Stimulated activated naive CD8-positive, alpha-beta T cell treated with anti-CD3 and anti-CD28 coated beads, Interleukin-15, Interleukin-2, amounts not matched to agents 100 ng/mL and 50 ng/mL, for 24 hours (primary cell): ENCODE data around the gene PAPPA2.

Experiments
- H3K27ac Mint-ChIP-seq: one replicate; pipeline ENCODE4 v1.8.0; 2021; ENCODE audit warnings: mild to moderate bottlenecking, mixed read lengths
- H3K27me3 Mint-ChIP-seq: one replicate; pipeline ENCODE4 v1.8.0; 2021; ENCODE audit warnings: mixed read lengths
- H3K36me3 Mint-ChIP-seq: one replicate; pipeline ENCODE4 v1.8.0; 2021; ENCODE audit warnings: low read depth, mixed read lengths
- H3K4me1 Mint-ChIP-seq: one replicate; pipeline ENCODE4 v1.8.0; 2021; ENCODE audit warnings: low read depth, mixed read lengths
- H3K4me3 Mint-ChIP-seq: one replicate; pipeline ENCODE4 v1.8.0; 2021; ENCODE audit warnings: mild to moderate bottlenecking, mixed read lengths
- H3K9me3 Mint-ChIP-seq: one replicate; pipeline ENCODE4 v1.8.0; 2021; ENCODE audit warnings: mixed read lengths

The PAPPA2 gene

DNA sequence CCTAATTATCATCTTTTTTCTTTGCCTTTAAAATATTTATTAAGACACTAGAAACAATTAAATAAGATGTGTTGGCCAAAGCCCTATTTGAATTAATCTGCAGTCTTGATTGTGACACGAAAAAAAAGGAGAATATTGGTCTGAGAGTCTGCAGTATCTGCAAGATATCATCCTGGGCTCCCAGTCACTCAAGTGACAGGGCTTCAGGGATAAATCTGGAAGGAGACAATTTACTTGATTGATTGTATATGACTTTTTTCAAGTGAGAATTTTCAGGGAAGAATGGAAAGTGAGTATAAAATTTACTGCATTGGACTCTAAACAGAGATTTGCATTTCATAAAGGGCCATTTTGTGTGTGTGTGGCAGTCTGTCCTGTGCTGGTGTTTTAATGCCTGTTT lies 233.7 kb downstream of the PAPPA2 start:
- Mint-ChIP-seq H3K36me3 (no peaks in the 10 kb centered on the region), H3K9me3 (no peaks in the 10 kb centered on the region), H3K27ac (no peak overlapping the region), H3K4me1 (no peaks in the 10 kb centered on the region), H3K4me3 (no peak overlapping the region), H3K27me3 (no peaks in the 10 kb centered on the region)

DNA sequence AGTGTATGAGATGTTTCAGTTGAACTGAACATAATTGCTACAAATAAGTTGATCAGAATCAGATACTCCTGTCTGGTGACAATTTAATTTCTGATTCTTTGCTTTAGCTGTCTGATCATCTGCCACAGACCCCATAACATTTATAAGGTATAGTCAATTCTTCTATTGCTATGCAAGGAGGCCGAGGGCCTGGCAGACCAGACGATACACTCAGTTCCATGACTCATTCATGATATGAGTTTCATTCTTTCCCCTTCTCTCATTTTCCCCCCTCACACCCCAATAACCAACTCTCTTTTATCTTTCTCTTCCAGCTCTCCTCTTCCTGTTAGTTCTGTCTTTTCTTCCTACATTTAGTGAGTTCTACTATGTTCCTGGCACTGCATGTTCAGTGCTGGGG lies 236.8 kb downstream of the PAPPA2 start:
- H3K4me1 Mint-ChIP-seq = no peaks in the 10 kb centered on the region
- no peaks in the 10 kb centered on the region for H3K27me3 Mint-ChIP-seq
- no peaks in the 10 kb centered on the region for H3K36me3 Mint-ChIP-seq
- no peaks in the 10 kb centered on the region for H3K9me3 Mint-ChIP-seq
- H3K4me3 Mint-ChIP-seq = no peak overlapping the region
- H3K27ac Mint-ChIP-seq = no peak overlapping the region

DNA sequence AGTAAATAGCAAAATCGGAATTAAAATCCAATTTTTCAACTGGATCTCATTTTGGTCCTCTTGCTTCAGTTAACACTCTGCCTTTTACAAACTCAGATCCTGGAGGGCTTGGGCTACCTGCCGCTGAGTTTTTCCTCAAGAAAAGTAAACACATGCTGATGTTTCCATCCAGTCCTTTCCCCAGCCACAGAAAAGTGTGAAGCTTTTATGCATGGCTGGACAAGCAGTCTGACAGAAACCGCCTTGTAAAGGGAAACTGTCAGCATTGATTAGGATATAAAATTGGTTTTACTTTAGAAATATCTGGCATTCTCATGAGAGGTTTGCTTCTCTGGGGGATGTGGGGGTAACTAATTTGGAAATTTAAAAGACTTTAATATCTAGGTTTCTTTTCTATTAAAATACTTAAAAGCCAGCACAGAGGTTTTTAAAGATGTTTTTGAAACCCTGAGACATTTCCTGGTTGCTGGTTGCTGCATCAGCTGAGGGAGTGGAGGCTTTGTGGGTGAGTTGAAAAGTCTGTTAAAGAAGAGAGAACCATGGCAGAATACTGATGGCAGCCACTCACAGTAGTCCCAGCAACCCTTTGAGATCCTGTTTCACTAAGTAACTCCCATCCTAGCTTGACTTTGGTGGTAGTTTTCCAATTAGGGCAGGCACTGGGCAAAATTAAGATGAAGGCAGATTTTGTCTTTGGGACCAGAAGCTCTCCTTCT lies 238.3 kb downstream of the PAPPA2 start:
- Mint-ChIP-seq H3K27ac (no peak overlapping the region), H3K36me3 (no peaks in the 10 kb centered on the region), H3K4me3 (no peak overlapping the region), H3K9me3 (no peaks in the 10 kb centered on the region), H3K27me3 (no peaks in the 10 kb centered on the region), H3K4me1 (no peaks in the 10 kb centered on the region)

DNA sequence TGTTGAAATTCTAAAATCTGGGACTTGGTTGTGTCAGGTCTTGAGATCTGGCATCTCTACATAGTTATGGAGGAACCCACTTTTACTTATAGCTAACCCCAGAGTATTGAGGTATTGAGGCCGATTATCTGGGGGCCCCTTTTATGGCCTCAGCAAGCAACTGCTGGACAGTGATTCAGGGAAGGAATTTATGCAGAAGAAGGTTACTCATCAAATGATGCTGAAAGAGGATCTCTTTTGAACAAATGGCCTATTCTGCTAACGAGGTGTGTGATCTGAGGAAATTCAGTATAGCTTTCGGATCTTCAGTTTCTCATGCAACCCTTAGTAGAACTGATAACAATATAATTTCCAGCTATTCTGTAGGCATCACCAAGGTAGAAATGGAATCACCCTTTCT lies 239.9 kb downstream of the PAPPA2 start:
- Mint-ChIP-seq H3K4me1 (no peaks in the 10 kb centered on the region), H3K9me3 (no peaks in the 10 kb centered on the region), H3K27me3 (no peaks in the 10 kb centered on the region), H3K4me3 (no peak overlapping the region), H3K27ac (no peak overlapping the region), H3K36me3 (no peaks in the 10 kb centered on the region)

DNA sequence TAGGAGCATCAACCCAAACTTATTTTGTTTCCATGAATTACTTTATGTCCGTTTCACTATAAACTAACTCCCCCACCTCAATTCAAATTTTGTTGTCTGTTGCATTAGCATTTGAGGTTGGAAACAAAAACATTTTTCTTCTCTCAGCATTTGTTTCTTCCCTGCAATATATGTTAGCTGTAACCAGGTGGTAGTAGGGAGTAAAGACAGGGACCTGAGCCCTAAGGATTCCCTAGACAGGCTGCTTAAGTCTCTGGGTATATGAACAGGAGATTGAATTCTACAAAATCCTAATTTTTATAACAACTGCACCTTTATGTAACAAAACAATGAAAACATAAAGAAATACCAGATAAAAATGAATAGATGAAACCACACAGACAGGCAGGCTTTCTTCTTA lies 242.6 kb downstream of the PAPPA2 start:
- H3K9me3 Mint-ChIP-seq = no peaks in the 10 kb centered on the region
- H3K27ac Mint-ChIP-seq = no peak overlapping the region

DNA sequence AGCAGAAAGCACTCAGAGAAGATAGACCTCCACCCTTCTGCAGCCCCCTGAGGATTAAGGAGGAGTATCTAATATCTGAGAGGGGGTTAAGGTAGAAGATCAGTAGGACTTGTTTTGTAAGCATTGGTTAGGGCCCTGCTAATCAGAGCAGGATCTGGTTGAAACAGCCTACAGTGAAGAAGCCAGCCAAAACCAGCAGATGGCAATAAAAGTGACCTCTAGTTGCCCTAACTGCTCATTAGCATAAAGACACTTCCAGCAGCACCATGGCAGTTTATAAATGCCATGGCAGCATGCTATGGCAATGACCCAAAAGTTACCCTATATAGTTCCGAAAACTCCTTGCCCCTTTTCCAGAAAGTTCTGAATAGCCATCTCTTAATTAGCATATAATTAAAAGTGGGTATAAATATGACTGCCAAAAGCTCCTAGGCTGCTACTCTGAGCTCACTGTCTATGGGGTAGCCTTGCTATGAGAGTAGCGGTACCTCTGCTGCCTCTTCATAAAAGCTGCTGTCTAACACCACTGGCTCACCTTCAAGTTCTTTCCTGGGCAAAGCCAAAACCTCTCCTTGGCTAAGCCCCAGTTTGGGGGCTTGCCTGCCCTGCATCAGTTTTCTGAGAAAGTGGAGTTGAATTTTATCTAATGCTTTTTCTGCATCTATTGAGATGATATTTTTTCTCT lies 254.2 kb downstream of the PAPPA2 start:
- no peaks in the 10 kb centered on the region for H3K4me1 Mint-ChIP-seq
- no peaks in the 10 kb centered on the region for H3K36me3 Mint-ChIP-seq
- no peak overlapping the region for H3K4me3 Mint-ChIP-seq
- no peaks in the 10 kb centered on the region for H3K27me3 Mint-ChIP-seq
- no peaks in the 10 kb centered on the region for H3K9me3 Mint-ChIP-seq
- H3K27ac Mint-ChIP-seq = no peak overlapping the region

More for the DNA sequence above, 242.6 kb downstream of the PAPPA2 start:
- H3K27me3 Mint-ChIP-seq = no peaks in the 10 kb centered on the region
- H3K36me3 Mint-ChIP-seq = no peaks in the 10 kb centered on the region
- H3K4me1 Mint-ChIP-seq = no peaks in the 10 kb centered on the region
- H3K4me3 Mint-ChIP-seq = no peak overlapping the region

DNA sequence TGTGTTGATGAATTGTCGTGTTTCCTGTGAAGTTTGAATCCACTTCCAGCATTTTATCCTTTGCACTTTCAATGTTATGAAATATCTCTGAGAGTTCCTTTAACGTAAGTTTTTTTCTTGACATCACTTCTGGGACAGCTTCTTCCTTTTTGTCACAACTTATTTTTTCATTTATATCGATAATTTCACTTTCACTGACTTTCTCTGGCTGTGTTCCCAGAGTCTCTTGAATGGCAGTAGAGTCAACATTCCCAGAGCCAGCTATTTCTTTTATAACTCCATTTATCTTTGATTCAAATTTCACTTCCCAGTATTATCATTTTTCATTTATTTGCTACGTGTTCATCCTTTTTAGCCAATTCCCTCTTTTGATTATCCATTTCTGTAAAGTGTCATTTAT lies 256.5 kb downstream of the PAPPA2 start:
- Mint-ChIP-seq H3K27ac (no peak overlapping the region), H3K27me3 (no peaks in the 10 kb centered on the region), H3K36me3 (no peaks in the 10 kb centered on the region), H3K9me3 (no peaks in the 10 kb centered on the region), H3K4me1 (no peaks in the 10 kb centered on the region), H3K4me3 (no peak overlapping the region)

DNA sequence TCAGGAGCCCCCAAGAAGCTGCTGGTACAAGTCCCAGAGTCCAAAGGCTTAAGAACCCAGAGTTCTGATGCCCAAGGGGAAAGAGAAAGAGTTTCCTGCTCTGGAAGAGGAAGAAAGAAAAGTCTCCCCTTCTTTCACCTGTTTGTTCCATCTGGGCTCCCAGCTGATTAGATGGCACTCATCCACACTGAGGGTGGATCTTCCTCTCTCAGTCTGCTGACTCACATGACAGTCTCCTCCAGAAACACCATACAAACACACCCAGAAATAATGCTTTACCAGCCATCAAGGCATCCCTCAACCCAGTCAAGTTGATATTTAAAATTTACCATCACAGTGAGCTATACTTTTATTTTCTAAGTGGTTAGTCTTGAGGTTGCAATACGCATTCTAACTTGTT lies 257.9 kb downstream of the PAPPA2 start:
- Mint-ChIP-seq H3K36me3 (no peaks in the 10 kb centered on the region), H3K4me3 (no peak overlapping the region)

DNA sequence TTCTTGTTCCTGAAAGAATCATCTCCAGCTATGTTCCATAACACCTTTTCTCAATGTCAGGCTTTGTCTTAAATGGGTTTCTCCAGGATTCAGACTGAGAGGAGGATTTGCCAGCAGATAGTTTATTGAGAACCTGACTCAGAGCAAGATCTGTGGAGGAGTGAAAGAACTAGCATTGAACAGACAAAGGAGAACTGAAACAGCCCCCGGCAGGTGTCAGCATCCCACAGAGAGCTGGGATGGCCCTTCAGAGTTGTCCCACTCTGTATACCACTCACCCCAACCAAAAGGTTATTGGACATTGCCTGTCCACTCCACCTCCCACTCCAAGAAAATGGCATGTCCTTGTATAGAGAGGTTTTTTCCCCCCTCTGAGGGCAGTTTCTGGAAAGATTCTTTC lies 270.7 kb downstream of the PAPPA2 start:
- Mint-ChIP-seq H3K4me3 (no peak overlapping the region), H3K4me1 (no peaks in the 10 kb centered on the region), H3K9me3 (no peaks in the 10 kb centered on the region), H3K36me3 (no peaks in the 10 kb centered on the region), H3K27me3 (peaks cover 4% of the 10 kb centered on the region), H3K27ac (no peak overlapping the region)

More for the DNA sequence above, 257.9 kb downstream of the PAPPA2 start:
- Mint-ChIP-seq H3K4me1 (no peaks in the 10 kb centered on the region), H3K27ac (no peak overlapping the region), H3K9me3 (no peaks in the 10 kb centered on the region), H3K27me3 (no peaks in the 10 kb centered on the region)

DNA sequence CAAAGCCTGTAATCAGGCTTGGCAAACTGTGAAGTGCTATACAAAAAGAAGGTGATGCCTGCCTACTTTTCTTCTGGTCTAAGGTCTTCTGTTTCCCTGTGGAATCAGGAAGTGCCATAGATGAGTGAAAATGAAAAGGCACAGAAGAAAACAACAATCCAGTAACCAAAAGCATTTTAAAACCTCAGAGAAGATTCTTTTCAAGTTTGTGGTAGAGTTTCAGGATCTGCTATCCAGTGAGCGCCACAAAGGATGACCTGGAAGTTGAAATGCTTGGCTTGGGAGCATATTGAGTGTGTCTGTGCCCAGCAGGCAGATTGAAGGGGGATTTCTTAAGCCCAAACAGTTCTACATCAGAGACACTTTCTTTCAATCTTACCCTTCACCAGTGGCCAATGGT lies 272.2 kb downstream of the PAPPA2 start:
- Mint-ChIP-seq H3K36me3 (no peaks in the 10 kb centered on the region), H3K4me1 (no peaks in the 10 kb centered on the region), H3K27ac (no peak overlapping the region), H3K9me3 (no peaks in the 10 kb centered on the region), H3K4me3 (no peak overlapping the region), H3K27me3 (peaks cover 4% of the 10 kb centered on the region)

DNA sequence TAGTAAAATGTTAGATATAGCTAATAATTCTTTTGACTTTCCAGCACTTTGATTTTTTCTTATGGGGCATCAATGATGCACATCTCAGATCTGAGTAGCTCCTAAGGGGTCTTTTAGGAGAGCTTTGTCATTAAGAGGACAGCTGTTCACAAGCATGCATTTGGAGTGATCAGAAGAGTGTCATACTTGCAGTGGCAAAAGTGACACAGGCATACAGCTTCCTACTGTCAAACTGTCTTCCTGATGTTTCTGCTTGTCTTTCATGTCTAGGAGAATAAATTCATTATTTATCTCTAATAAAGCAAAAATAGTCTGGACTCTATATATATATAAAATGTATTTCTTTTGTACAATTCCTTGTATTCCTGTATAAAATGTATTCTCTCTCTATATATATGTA lies 273.0 kb downstream of the PAPPA2 start:
- no peak overlapping the region for H3K4me3 Mint-ChIP-seq
- no peaks in the 10 kb centered on the region for H3K9me3 Mint-ChIP-seq
- H3K4me1 Mint-ChIP-seq = no peaks in the 10 kb centered on the region
- peaks cover 4% of the 10 kb centered on the region for H3K27me3 Mint-ChIP-seq
- H3K36me3 Mint-ChIP-seq = no peaks in the 10 kb centered on the region
- H3K27ac Mint-ChIP-seq = no peak overlapping the region

DNA sequence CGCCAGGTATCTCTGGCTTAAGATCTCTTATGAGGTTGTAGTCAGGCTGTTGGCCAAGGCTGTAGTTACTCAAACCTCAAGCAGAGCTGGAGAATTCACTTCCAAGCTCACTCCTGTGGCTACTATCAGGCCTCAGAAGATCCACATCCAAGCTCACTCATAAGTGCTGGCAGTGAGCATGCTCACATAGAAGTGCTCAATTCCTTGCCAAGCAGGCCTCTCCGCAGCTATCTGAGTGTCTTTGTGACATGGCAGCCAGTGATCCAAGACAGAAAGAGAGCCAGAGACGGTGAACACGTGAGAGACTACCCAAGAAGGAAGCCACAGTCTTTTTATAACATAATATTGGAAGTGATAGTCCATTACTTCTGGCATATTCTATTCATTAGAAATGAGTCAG lies 278.2 kb downstream of the PAPPA2 start:
- no peaks in the 10 kb centered on the region for H3K27me3 Mint-ChIP-seq
- no peaks in the 10 kb centered on the region for H3K4me1 Mint-ChIP-seq
- H3K9me3 Mint-ChIP-seq = no peaks in the 10 kb centered on the region
- H3K4me3 Mint-ChIP-seq = no peak overlapping the region
- H3K36me3 Mint-ChIP-seq = no peaks in the 10 kb centered on the region
- H3K27ac Mint-ChIP-seq = no peak overlapping the region

DNA sequence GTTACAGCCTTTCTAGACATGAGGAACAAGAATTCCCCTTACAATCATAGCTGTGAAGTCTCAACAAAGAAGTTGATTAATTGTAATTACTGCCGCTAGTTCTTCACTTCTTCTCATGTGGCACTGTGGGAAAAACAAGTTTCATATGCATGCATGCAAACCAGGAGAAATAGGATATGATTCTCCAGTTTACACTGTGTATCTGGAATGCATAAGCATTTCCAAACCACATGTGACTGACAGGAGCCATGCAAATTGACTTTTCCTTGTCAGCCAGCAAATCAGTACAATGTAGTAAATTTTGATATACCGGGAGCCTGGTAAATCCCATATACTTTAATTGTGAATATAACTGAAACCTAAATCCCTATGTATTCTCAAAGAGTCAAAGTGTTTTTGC lies 279.3 kb downstream of the PAPPA2 start:
- no peak overlapping the region for H3K4me3 Mint-ChIP-seq
- no peak overlapping the region for H3K27ac Mint-ChIP-seq
- no peaks in the 10 kb centered on the region for H3K9me3 Mint-ChIP-seq
- H3K4me1 Mint-ChIP-seq = no peaks in the 10 kb centered on the region
- no peaks in the 10 kb centered on the region for H3K27me3 Mint-ChIP-seq
- no peaks in the 10 kb centered on the region for H3K36me3 Mint-ChIP-seq

DNA sequence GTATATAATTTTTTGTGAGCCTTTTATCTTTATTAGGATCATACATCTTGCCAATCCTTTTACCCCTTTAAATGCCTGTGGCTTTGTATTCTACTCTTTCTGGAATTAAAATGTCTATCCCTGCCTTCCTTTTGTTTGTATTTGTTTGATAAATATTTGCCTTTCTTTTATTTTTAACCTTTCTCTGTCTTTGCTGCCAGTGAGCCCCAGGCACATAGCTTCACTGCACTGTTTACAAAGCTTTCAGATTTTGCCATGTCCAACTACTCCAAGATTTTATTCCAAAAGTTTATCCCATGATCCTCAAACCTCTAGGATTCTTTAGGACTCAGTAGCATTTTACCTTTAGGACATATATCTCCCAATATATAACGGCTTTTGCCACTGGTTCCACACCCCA lies 281.2 kb downstream of the PAPPA2 start:
- no peaks in the 10 kb centered on the region for H3K9me3 Mint-ChIP-seq
- H3K36me3 Mint-ChIP-seq = no peaks in the 10 kb centered on the region
- no peaks in the 10 kb centered on the region for H3K4me1 Mint-ChIP-seq
- no peaks in the 10 kb centered on the region for H3K27me3 Mint-ChIP-seq
- no peak overlapping the region for H3K4me3 Mint-ChIP-seq
- no peak overlapping the region for H3K27ac Mint-ChIP-seq

DNA sequence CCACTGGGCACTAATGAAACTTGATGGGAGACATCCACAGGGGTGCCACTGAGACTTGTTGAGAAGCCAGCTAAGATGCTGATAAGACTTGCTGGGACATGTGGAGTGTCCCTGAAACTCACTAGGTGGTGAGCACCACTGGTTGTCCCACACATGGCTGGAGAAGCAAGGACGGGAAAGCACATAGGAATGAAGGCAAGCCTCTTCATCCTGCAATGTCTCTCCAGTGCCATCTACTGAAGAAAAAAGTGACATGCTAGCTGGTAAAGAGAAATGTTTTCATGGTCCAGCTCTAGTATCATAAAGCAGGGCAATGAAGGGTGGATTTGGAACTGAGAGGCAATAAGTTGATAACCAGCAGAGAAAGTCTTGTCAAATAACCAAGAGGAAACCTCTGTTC lies 283.0 kb downstream of the PAPPA2 start:
- Mint-ChIP-seq H3K27ac (no peak overlapping the region), H3K9me3 (no peaks in the 10 kb centered on the region), H3K4me3 (no peak overlapping the region), H3K4me1 (no peaks in the 10 kb centered on the region), H3K36me3 (no peaks in the 10 kb centered on the region), H3K27me3 (peaks cover 4% of the 10 kb centered on the region)

DNA sequence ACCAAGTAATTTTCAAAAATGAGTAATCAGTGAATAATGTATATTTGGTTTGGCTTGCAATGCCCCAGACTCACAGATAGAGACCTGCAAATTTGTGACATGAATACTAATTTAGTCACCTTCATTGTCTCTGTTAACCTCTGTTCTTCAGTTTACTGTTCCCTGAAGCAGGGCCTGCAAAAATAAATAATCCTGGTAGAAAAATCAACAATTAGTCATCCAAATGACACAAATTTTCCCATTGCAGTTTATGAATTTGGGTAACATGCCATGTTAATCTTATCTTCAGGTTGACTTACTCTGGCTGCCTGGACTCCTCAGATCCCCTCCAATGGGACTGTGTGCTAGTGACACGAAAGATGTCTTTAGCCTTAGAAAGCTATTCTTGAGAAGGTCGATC lies 289.5 kb downstream of the PAPPA2 start:
- no peak overlapping the region for H3K4me3 Mint-ChIP-seq
- no peaks in the 10 kb centered on the region for H3K36me3 Mint-ChIP-seq
- H3K9me3 Mint-ChIP-seq = peaks cover 7% of the 10 kb centered on the region
- no peaks in the 10 kb centered on the region for H3K4me1 Mint-ChIP-seq
- no peak overlapping the region for H3K27ac Mint-ChIP-seq
- peaks cover 4% of the 10 kb centered on the region for H3K27me3 Mint-ChIP-seq
